ENCODE data around the gene ITGAE. TPM values are rescaled to one million over a fixed set of nuclear protein-coding genes. Genes with fewer than 3 reads are reported as not detected.

ITGAE gene
- total RNA-seq, 1 experiment from 2014 or later = 20.9 TPM

DNA sequence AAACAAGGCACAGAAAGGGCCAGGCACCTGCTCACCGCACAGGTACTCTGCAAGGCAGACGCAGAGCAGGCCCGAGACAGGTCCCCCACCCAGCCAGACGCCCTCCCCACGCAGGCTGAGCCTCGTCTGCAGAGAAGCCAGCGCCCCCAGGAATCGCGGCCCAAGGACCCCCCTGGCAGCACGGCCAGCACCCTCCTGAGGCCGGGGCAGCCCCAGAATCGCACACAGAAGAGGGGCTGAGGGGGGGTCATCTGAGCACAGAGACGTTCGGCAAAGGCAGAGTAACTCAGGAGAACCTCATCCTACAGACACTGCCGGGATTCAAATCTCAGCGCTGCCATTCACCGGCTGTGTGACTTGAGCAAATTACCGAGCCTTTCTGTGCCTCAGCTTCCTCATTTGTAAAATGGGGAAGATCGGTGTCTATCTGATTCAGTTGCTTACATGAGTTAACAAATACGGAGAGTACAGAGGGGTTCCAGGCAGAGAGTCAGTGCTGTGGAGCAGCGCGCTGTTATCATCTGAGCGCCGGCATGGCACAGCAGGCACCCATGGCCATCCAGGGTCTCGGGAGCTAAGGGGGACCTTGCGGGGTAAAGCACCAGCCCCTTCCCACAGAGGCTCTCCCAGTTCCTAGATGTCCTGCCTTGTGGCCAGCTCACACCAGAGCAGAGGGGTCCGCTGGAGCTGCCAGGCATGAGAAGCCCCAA lies 122.0 kb downstream of the ITGAE start:
- intact Hi-C loops (cut with micrococcal nuclease; ENCODE audit: unreplicated experiment) (no loop called here), in situ Hi-C loops (cut with HindIII; ENCODE audit: low pct_unique_long_range_greater_than_20kb, low sequenced_read_pairs) (no loop called here)
- no peak for ATAC-seq
- BruUV-seq (replicated peaks) = no TSS peak
- CTCF ChIA-PET = interaction anchor here (0.8 kb wide), 1 partner anchor 59 kb away, joined by 3 read pairs; no protein-coding TSS in a partner anchor
- H3K27ac ChIP-seq (ENCODE audit: low read length) = no peak overlapping the region
- H3K36me3 ChIP-seq (ENCODE audit: control insufficient read depth, insufficient read depth, low read length) = no peaks in the 10 kb centered on the region
- POLR2A ChIA-PET = no interaction called here
- TF ChIP-seq POLR2AphosphoS5 (IDR thresholded peaks at IDR 0.05; ENCODE audit: low read depth, low read length) (no peak), SIN3A (IDR thresholded peaks at IDR 0.05; ENCODE audit: borderline replicate concordance, insufficient read depth, low read depth, low read length) (no peak)
- TF ChIP-seq, protein P1, sequence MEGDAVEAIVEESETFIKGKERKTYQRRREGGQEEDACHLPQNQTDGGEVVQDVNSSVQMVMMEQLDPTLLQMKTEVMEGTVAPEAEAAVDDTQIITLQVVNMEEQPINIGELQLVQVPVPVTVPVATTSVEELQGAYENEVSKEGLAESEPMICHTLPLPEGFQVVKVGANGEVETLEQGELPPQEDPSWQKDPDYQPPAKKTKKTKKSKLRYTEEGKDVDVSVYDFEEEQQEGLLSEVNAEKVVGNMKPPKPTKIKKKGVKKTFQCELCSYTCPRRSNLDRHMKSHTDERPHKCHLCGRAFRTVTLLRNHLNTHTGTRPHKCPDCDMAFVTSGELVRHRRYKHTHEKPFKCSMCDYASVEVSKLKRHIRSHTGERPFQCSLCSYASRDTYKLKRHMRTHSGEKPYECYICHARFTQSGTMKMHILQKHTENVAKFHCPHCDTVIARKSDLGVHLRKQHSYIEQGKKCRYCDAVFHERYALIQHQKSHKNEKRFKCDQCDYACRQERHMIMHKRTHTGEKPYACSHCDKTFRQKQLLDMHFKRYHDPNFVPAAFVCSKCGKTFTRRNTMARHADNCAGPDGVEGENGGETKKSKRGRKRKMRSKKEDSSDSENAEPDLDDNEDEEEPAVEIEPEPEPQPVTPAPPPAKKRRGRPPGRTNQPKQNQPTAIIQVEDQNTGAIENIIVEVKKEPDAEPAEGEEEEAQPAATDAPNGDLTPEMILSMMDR (IDR thresholded peaks at IDR 0.05) = no peak
- no peak overlapping the region for H3K4me3 ChIP-seq (ENCODE audit: low read depth in 2 of 2, low read length in 2 of 2)
- no peaks in the 10 kb centered on the region for H3K9me3 ChIP-seq (ENCODE audit: control insufficient read depth, insufficient read depth, low read depth, low read length)
- no peaks in the 10 kb centered on the region for H3K4me1 ChIP-seq (ENCODE audit: control insufficient read depth, insufficient read depth, low read length)
- no peak for DNase-seq (ENCODE audit: low read depth, low spot score)
- H3K27me3 ChIP-seq (ENCODE audit: control insufficient read depth, insufficient read depth, low read length) = no peaks in the 10 kb centered on the region

- H3K27ac ChIP-seq (ENCODE audit: low read length) = no peak overlapping the region
- no peak overlapping the region for H3K4me3 ChIP-seq (ENCODE audit: low read depth in 2 of 2, low read length in 2 of 2)
- ChIA-PET CTCF (no interaction called here), POLR2A (no interaction called here)
- intact Hi-C loops (cut with micrococcal nuclease; ENCODE audit: unreplicated experiment) (no loop called here), in situ Hi-C loops (cut with HindIII; ENCODE audit: low pct_unique_long_range_greater_than_20kb, low sequenced_read_pairs) (no loop called here)
- peak; percentile 32 for ATAC-seq
- no peak for DNase-seq (ENCODE audit: low read depth, low spot score)
- TF ChIP-seq, protein P2, sequence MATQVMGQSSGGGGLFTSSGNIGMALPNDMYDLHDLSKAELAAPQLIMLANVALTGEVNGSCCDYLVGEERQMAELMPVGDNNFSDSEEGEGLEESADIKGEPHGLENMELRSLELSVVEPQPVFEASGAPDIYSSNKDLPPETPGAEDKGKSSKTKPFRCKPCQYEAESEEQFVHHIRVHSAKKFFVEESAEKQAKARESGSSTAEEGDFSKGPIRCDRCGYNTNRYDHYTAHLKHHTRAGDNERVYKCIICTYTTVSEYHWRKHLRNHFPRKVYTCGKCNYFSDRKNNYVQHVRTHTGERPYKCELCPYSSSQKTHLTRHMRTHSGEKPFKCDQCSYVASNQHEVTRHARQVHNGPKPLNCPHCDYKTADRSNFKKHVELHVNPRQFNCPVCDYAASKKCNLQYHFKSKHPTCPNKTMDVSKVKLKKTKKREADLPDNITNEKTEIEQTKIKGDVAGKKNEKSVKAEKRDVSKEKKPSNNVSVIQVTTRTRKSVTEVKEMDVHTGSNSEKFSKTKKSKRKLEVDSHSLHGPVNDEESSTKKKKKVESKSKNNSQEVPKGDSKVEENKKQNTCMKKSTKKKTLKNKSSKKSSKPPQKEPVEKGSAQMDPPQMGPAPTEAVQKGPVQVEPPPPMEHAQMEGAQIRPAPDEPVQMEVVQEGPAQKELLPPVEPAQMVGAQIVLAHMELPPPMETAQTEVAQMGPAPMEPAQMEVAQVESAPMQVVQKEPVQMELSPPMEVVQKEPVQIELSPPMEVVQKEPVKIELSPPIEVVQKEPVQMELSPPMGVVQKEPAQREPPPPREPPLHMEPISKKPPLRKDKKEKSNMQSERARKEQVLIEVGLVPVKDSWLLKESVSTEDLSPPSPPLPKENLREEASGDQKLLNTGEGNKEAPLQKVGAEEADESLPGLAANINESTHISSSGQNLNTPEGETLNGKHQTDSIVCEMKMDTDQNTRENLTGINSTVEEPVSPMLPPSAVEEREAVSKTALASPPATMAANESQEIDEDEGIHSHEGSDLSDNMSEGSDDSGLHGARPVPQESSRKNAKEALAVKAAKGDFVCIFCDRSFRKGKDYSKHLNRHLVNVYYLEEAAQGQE (IDR thresholded peaks at IDR 0.05; ENCODE audit: insufficient read depth in 1 of 2, low read depth in 2 of 2, low read length in 1 of 2) = no peak
- TF ChIP-seq POLR2AphosphoS5 (IDR thresholded peaks at IDR 0.05; ENCODE audit: low read depth, low read length) (no peak), TCF7L2 (IDR thresholded peaks at IDR 0.05; ENCODE audit: low read depth, low read length) (no peak), SIN3A (IDR thresholded peaks at IDR 0.05; ENCODE audit: borderline replicate concordance, insufficient read depth, low read depth, low read length) (no peak)
- TF ChIP-seq, protein P1 (IDR thresholded peaks at IDR 0.05) = no peak
- no TSS peak for BruUV-seq (replicated peaks)
- no peaks in the 10 kb centered on the region for H3K4me1 ChIP-seq (ENCODE audit: control insufficient read depth, insufficient read depth, low read length)
- no peaks in the 10 kb centered on the region for H3K27me3 ChIP-seq (ENCODE audit: control insufficient read depth, insufficient read depth, low read length)
- H3K36me3 ChIP-seq (ENCODE audit: control insufficient read depth, insufficient read depth, low read length) = no peaks in the 10 kb centered on the region
- no peaks in the 10 kb centered on the region for H3K9me3 ChIP-seq (ENCODE audit: control insufficient read depth, insufficient read depth, low read depth, low read length)
Measured at GRCh38 chr17:3678095-3678820, 122.7 kb downstream of the ITGAE start.

All from Panc1 (cell line).